SIG-M5 (cell line): ENCODE results near the gene PAK1IP1.
"Not testable (repeated sequence)": the region's sequence is repeated elsewhere in the genome, so short reads cannot be mapped to it uniquely, and the experiment has no call there.

Source experiments
- DNase-seq: peaks from one replicate; lab custom pipeline; 2025; lab: John Stamatoyannopoulos, UW

The PAK1IP1 gene

DNA sequence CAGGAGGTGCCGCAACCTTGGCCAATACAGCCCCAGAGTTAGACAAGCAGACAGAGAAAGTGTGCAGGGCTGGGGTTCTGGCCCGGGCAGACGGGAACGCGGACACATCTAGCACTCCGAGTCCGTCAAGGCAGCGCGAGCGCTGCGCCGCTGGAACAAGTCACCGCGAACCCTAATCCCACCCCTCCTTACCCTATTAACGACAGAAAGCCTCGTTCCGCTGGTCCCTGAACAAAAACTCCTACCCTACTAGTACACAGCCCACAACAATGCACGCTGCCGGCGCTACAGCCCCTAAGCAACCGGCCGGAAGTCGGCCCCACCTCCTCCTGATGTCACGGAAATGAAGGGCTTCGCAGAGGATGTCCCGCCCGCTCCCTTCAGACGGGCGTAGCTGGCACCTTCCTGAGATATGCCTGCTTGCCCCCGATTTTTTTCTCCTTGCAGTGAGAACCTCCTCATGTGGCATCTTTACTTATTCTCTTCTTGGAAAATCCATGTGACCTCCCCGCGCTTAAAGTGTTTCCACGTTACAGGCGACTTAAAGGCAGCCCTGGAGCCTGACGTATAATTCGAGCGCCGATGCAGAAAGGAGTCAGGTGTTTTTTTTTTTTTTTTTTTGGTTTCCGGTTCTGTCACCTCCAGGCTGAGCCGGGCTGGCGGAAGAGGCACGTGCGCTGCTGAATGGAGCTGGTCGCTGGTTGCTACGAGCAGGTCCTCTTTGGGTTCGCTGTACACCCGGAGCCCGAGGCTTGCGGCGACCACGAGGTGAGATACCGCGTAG, at the start of gene PAK1IP1, which contains the start of gene C6orf52:
TSS of gene PAK1IP1 (plus strand) at position 671 of the 784 bp plus-strand sequence. CDS start at position 685, 14 bp downstream.
TSS of gene C6orf52 (minus strand) at position 315 of the 784 bp plus-strand sequence. CDS start 7,066 bp downstream, outside the sequence.
- peak; percentile 81 for DNase-seq

- DNase-seq: no peak
Measured at GRCh38 chr6:10655508-10656055, 39.2 kb upstream of the PAK1IP1 start.

DNA sequence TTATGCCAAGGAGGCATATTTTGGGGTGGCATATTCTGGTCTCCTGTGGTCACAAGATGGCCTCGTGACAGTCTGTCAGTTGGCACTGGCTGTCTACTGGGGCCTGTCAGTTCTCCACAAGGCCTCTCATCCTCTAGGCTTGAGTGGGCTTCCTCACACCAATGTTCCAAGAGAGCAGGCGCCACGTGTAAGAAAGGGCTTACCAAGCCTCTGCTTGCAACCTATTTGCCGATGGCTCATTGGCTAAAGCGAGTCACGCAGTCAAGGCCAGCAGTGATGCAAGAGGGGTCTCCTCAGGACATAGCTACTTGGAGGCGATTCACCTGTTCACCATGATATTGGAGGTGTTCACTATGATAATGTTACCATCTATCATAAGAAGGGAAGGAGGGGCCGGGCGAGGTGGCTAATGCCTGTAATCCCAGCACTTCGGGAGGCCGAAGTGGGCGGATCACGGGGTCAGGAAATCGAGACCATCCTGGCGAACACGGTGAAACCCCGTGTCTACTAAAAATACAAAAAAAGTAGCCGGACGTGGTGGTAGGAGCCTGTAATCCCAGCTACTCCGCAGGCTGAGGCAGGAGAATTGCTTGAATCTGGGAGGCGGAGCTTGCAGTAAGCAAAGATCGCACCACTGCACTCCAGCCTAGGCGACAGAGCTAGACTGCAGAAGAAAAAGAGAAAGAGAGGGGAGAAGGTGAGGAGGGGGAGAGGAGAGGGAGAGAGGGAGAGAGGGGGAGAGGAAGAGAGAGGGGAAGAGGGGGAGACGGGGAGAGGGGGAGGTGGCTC, 35.7 kb upstream of the PAK1IP1 start:
- no peak for DNase-seq

GRCh38 chr6:10659699-10660348, 34.9 kb upstream of the PAK1IP1 start:
- no peak for DNase-seq

DNA sequence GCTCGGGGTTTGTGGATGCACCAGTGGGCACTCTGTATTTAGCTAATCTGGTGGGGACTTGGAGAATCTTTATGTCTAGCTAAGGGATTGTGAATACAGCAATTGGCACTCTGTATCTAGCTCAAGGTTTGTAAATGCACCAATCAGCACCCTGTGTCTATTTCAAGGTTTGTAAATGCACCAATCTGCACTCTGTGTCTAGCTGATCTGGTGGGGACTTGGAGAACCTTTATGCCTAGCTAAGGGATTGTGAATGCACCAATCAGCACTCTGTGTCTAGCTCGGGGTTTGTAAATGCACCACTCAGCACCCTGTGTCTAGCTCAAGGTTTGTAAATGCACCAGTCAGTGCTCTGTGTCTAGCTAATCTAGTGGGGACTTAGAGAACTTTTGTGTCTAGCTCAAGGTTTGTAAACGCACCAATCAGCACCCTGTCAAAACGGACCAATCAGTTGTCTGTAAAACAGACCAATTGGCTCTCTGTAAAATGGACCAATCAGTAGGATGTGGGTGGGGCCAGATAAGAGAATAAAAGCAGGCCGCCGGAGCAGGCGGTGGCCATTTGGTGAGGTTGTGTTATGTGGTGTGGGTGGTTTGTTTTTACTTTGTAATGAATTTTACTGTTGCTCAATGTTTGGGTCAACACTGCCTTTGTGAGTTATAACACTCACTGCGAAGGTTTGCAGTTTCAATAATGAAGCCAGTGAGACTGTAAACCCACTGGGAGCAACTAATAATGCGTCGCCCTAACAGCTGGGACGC, 34.2 kb upstream of the PAK1IP1 start:
- not testable (repeated sequence) for DNase-seq

GRCh38 chr6:10662207-10662606, 32.6 kb upstream of the PAK1IP1 start:
- DNase-seq: no peak

DNA sequence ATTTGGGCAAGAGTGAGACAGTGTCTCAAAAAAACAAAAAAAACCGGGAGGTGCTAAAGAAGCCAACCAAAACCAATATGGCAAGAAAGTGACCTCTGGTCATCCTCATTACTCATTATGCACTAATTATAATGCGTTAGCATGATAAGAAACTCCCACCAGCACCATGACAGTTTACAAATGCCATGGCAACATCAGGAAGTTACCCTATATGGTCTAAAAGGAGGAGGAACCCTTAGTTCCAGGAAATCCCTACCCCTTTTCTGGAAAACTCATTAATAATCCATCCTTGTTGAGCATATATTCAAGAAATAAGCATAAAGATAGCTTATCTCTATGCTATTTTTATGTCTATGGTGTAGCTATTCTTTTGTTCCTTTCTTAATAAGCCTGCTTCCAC, 32.0 kb upstream of the PAK1IP1 start:
- DNase-seq: no peak

DNA sequence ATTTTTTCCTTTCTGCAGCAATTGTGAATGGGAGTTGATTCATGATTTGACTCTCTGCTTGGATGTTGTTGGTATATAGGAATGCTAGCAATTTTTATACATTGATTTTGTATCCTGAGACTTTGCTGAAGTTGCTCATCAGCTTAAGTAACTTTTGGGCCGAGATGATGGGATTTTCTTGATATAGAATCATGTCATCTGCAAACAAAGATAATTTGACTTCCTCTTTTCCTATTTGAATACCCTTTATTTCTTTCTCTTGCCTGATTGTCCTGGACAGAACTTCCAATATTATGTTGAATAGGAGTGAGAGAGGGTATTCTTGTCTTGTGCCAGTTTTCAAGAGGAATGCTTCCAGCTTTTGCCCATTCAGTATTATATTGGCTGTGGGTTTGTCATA, 29.2 kb upstream of the PAK1IP1 start:
- DNase-seq: not testable (repeated sequence)

GRCh38 chr6:10668126-10668917, 26.4 kb upstream of the PAK1IP1 start:
- DNase-seq: no peak

- DNase-seq: no peak
Measured at GRCh38 chr6:10676403-10676802, 18.4 kb upstream of the PAK1IP1 start.

DNA sequence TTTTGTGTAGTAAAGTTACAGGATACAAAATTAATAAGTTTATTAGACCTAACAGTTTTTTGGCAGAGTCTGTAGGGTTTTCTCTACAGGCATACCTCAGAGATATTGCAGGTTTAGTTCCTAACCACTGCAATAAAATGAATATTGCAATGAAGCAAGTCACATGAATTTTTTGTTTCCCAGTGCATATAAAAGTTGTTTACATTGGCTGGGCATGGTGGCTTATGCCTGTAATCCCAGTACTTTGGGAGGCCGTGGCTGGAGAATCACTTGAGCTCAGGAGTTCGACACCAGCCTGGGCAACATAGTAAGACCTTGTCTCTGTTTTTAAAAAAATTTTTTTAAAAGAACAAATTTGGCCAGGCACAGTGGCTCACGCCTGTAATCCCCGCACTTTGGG, 16.3 kb upstream of the PAK1IP1 start:
- no peak for DNase-seq

- no peak for DNase-seq
Measured at GRCh38 chr6:10681795-10682194, 13.0 kb upstream of the PAK1IP1 start.

DNA sequence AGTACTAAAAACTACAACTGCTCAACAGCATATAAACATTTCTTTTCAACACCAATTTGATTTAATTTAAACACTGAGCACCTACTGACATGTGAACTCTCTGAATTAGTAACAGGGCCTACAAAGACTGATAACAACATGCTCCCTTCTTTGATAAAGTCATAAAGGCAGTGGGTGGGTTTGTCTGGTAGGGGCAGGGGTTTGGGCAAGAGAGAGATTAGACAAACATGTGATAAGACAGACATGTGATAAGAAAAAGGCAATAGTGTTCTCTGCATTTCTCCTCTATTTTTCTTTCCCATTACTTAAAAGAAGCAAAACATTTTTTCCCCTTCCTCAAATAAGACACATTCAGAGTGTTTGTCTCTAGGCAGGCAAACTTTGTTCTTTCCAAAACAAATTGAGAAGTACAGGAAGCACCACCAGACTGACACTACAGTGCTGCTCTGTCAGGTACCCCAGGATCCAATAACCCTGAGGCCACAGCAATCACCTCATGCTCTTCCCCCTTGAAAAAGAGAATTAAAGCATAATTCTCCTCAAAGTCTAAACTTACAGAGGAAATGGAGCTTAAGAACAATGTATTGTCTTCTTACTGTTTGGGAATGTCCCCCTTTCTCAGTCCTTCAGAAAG, 12.3 kb upstream of the PAK1IP1 start:
- DNase-seq: no peak

DNA sequence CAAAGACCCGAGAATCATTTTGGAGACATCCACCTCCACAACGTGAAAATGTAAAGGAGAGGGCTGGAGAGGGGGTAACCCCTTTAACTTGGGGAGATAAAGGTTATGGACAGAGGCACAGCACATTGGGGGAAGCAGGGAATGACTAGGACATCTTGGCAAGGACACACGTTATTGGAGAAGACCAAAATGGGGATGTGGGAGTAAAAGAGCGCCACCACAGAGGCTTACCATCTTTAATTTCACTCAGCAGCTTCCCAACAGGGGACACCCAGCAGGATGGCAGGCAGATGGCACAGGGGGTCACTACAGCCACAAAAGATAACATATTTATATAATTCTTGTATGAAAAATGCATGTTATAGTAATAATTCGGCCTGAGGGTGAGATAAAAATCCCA, 10.2 kb upstream of the PAK1IP1 start:
- DNase-seq: no peak

DNA sequence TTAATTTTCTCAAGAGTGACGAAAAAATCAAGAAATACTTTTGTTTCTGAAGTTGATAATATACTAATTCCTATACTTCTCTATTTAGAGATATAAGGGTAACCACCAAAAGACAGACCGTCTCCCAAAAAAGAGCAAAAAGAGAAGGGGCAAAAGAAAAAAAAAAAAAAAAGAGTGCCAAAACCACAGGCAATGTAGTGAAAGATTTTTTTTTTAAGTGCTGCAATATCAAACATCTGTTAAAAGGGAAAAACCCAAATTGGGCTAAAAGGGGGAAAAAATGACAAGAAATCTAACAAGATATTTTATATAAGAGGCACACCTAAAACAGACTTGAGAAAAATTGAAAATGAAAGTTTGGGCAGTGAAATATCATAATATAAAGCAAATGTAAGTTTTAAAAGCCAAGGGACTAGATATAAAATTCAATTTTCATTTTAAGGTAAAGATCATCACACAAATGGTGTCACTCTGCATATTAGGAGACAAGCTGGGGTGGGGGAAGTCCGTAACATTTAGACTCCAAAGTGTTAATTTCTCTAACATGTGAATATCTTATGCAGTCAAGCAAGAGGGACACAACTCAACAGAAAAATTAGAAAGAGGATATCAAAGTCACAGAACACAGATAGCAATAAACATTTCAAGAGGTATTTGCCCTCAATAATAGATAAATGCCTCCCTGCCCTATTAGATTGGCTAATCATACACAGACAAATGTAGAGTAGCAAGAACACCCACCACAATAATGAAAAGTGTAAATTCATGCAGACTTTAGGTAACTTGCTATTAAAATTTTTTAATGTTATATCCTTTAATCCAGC, 9.5 kb upstream of the PAK1IP1 start:
- no peak for DNase-seq

DNA sequence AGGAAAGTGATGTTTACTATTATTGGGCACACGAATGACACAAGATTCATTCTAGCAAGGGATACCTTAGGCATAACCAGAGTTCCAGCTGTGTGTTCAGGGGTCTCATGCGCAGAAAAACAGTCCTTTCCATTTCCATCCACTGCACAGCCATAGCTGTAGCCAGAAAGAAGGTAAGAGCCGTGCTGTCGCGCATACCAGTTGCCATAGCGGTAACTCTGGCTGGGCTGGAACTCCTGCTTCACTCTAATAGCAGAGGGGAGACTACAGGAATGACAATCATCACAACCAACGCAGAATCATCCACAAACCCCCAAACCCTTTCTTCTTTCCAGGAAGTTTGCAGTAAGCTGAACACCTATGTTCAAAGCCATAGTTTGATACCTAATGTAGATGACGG, 7.9 kb upstream of the PAK1IP1 start:
- DNase-seq: no peak

GRCh38 chr6:10687582-10687981, 7.2 kb upstream of the PAK1IP1 start:
- DNase-seq: no peak

DNA sequence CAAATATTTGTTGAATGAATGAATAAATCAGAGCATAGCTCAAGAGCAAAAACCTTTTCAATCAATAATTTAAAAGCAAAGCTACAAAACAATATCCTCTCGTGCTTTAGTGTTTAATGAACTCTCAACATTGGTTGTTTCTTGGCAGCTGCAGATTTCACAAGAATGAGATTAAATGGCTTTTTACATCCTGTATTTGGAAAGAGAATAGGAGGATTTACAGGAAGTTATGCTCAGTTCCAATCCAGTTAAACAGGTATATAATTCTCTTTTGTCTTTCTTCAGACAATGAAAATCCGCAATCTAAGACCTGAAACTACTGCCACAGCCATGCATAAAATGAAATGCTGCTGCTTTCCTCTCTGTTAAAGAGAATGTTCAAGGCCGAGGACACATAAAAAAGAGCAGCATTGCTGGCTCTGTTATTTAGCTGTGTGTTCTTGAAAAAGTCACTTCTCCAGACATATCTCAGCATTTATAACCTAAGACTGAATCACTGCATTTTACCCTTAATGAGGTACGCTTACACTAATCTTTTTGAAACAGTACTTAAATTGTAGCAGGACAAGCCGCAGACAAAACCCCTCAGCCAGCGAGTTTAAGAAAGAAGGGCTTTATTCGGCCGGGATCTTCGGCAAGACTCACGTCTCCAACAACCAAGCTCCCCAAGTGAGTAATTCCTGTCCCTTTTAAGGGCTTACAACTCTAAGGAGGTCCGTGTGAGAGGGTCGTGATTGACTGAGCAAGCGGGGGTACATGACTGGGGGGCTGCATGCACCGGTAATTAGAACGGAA, 3.9 kb upstream of the PAK1IP1 start:
- no peak for DNase-seq
